Panc1 (cell line): ENCODE results near the gene HEBP2.

Experiments
- CTCF ChIP-seq: fragments of 450-650 bp; IDR thresholded peaks from 2 replicates; pipeline ENCODE4 v1.5.1; 2017; ENCODE audit warnings: mild to moderate bottlenecking
- POLR2AphosphoS5 ChIP-seq: IDR thresholded peaks from 2 replicates; pipeline ENCODE4 v1.6.1; 2012; ENCODE audit warnings: mild to moderate bottlenecking, low read depth, low read length, moderate library complexity
- REST ChIP-seq, 2 experiments: IDR thresholded peaks; 2 replicates each; pipeline ENCODE4 v1.6.1; 2011 to 2012; ENCODE audit warnings: low read depth in 2 of 2, control low read depth in 1 of 2, low read length in 1 of 2, mild to moderate bottlenecking in 1 of 2, moderate library complexity in 1 of 2; ENCODE audit not compliant: insufficient read depth in 1 of 2
- SIN3A ChIP-seq: IDR thresholded peaks from 2 replicates; pipeline ENCODE4 v1.6.1; 2012; ENCODE audit warnings: low read depth, mild to moderate bottlenecking, low read length, moderate library complexity, borderline replicate concordance; ENCODE audit not compliant: insufficient read depth
- TCF7L2 ChIP-seq: IDR thresholded peaks from 2 replicates; pipeline ENCODE4 v1.6.1; 2011; ENCODE audit warnings: mild to moderate bottlenecking, low read depth, low read length, inconsistent platforms

- TF ChIP-seq SIN3A = no peak
- no peak for TF ChIP-seq POLR2AphosphoS5
- TF ChIP-seq CTCF = no peak
- TF ChIP-seq REST (IDR thresholded peaks at IDR 0.05; ENCODE audit: insufficient read depth in 1 of 2, low read depth in 2 of 2, low read length in 1 of 2) = no peak
- no peak for TF ChIP-seq TCF7L2
Observed at GRCh38 chr6:138451043-138451442, 47.0 kb downstream of the HEBP2 start.
